Naive thymus-derived CD8-positive, alpha-beta T cell (primary cell): Measurements from ENCODE around the gene ARMC9. TPM values are rescaled to one million over a fixed set of nuclear protein-coding genes. Genes with fewer than 3 reads are reported as not detected.

Experiments used
- ATAC-seq, 2 donors: fragments of 150-1000 bp; cut with Tn5 transposase in 1 of 2; sonication (Bioruptor Pico), chemical (Tn5 transposase) in 1 of 2; 1 replicate in 1 of 2; 2 replicates in 1 of 2; pipeline ENCODE4 v1.10.0; 2021; ENCODE audit warnings: mild to moderate bottlenecking in 2 of 2, moderate library complexity in 2 of 2
- POLR2A ChIA-PET: fragments of 350-600 bp; sonication (Branson Sonifier 250); formaldehyde crosslinking; loops from one replicate; lab custom pipeline; 2021; ENCODE audit warnings: antibody characterized with exemption; lab: Charles Lee
- DNase-seq, 10 donors: peaks; one replicate each; pipeline versions ENCODE4 v3.0.0 to v3.0.0-alpha.2; 2020 to 2022
- H3K27ac Mint-ChIP-seq, 10 donors: one replicate each; pipeline ENCODE4 v1.8.0; 2020 to 2022; ENCODE audit warnings: mild to moderate bottlenecking in 10 of 10, mixed read lengths in 10 of 10, moderate library complexity in 4 of 10, inconsistent platforms in 1 of 10
- H3K27me3 Mint-ChIP-seq, 5 donors: one replicate each; pipeline ENCODE4 v1.8.0; 2021 to 2022; ENCODE audit warnings: mixed read lengths in 5 of 5
- H3K36me3 Mint-ChIP-seq, 3 donors: one replicate each; pipeline ENCODE4 v1.8.0; 2020 to 2022; ENCODE audit warnings: mixed read lengths in 3 of 3, mild to moderate bottlenecking in 2 of 3, inconsistent platforms in 1 of 3
- H3K4me1 Mint-ChIP-seq, 4 donors: one replicate each; pipeline ENCODE4 v1.8.0; 2021 to 2022; ENCODE audit warnings: mixed read lengths in 4 of 4
- H3K4me3 Mint-ChIP-seq, 10 donors: one replicate each; pipeline ENCODE4 v1.8.0; 2020 to 2022; ENCODE audit warnings: mild to moderate bottlenecking in 10 of 10, mixed read lengths in 10 of 10, moderate library complexity in 6 of 10, inconsistent platforms in 1 of 10
- H3K9me3 Mint-ChIP-seq, 9 donors: one replicate each; pipeline ENCODE4 v1.8.0; 2020 to 2022; ENCODE audit warnings: mixed read lengths in 9 of 9, mild to moderate bottlenecking in 3 of 9, inconsistent platforms in 1 of 9, moderate library complexity in 1 of 9
- polyA plus RNA-seq, 3 donors: library from polyadenylated mRNA; unstranded; fragments of 300-500 nt; fragmentation: Illumina TruSeq; gene quantifications; one replicate each; pipeline ENCODE4 v1.2.3, GENCODE V29; 2021
- total RNA-seq, 8 experiments: library from RNA in 2 of 8; stranded (reverse) in 2 of 8; gene quantifications; one replicate each; pipeline ENCODE4 v1.2.3 and lab custom pipeline; 2021 to 2026

Gene ARMC9
- total and polyA plus RNA-seq, 5 experiments from 2014 or later, result 0.78 to 2.6 (median 2.0) TPM

GRCh38 chr2:231336700-231337099 lies 138.3 kb downstream of the ARMC9 start:
- Mint-ChIP-seq H3K27ac (no peak overlapping the region), H3K4me3 (no peak overlapping the region), H3K9me3 (no peaks in the 10 kb centered on the region), H3K27me3 (peaks cover 0 to 4% (median 0%) of the 10 kb centered on the region in 5 donors), H3K4me1 (no peaks in the 10 kb centered on the region), H3K36me3 (peaks cover 0 to 3% (median 0%) of the 10 kb centered on the region in 3 donors)
- ATAC-seq (no peak), DNase-seq (no peak)
- POLR2A ChIA-PET, result no interaction called here

GRCh38 chr2:231337807-231338759 lies 139.7 kb downstream of the ARMC9 start:
- DNase-seq, result no peak
- Mint-ChIP-seq H3K4me1 (no peaks in the 10 kb centered on the region), H3K27me3 (no peaks in the 10 kb centered on the region), H3K36me3 (no peaks in the 10 kb centered on the region), H3K4me3 (no peak overlapping the region), H3K27ac (no peak overlapping the region), H3K9me3 (no peaks in the 10 kb centered on the region)
- POLR2A ChIA-PET, result interaction anchor here (0.7 to 0.8 kb wide), 3 partner anchors 74 to 1026 kb away, joined by 4 to 7 read pairs (median 5); no protein-coding TSS in a partner anchor
- ATAC-seq, result no peak

GRCh38 chr2:231339316-231339715 lies 140.9 kb downstream of the ARMC9 start:
- DNase-seq (no peak), ATAC-seq (no peak)
- no peak overlapping the region for H3K4me3 Mint-ChIP-seq
- no peaks in the 10 kb centered on the region for H3K27me3 Mint-ChIP-seq
- H3K27ac Mint-ChIP-seq, result no peak overlapping the region
- no peaks in the 10 kb centered on the region for H3K4me1 Mint-ChIP-seq
- H3K36me3 Mint-ChIP-seq, result no peaks in the 10 kb centered on the region
- H3K9me3 Mint-ChIP-seq, result no peaks in the 10 kb centered on the region
- POLR2A ChIA-PET, result no interaction called here

GRCh38 chr2:231341100-231341499 lies 142.7 kb downstream of the ARMC9 start:
- no peaks in the 10 kb centered on the region for H3K9me3 Mint-ChIP-seq
- no peak for DNase-seq
- POLR2A ChIA-PET, result no interaction called here
- H3K4me1 Mint-ChIP-seq, result no peaks in the 10 kb centered on the region
- no peaks in the 10 kb centered on the region for H3K27me3 Mint-ChIP-seq
- no peak for ATAC-seq
- no peak overlapping the region for H3K27ac Mint-ChIP-seq
- no peak overlapping the region for H3K4me3 Mint-ChIP-seq
- no peaks in the 10 kb centered on the region for H3K36me3 Mint-ChIP-seq

GRCh38 chr2:231342061-231342711 lies 143.8 kb downstream of the ARMC9 start:
- ATAC-seq (no peak), DNase-seq (no peak)
- Mint-ChIP-seq H3K27me3 (no peaks in the 10 kb centered on the region), H3K27ac (no peak overlapping the region), H3K9me3 (no peaks in the 10 kb centered on the region), H3K4me1 (no peaks in the 10 kb centered on the region), H3K36me3 (no peaks in the 10 kb centered on the region), H3K4me3 (no peak overlapping the region)
- POLR2A ChIA-PET, result no interaction called here

GRCh38 chr2:231343006-231343710 lies 144.7 kb downstream of the ARMC9 start:
- DNase-seq (no peak), ATAC-seq (no peak)
- Mint-ChIP-seq H3K36me3 (no peaks in the 10 kb centered on the region), H3K27ac (no peak overlapping the region), H3K9me3 (no peaks in the 10 kb centered on the region), H3K4me1 (no peaks in the 10 kb centered on the region), H3K27me3 (no peaks in the 10 kb centered on the region), H3K4me3 (no peak overlapping the region)
- POLR2A ChIA-PET, result no interaction called here

GRCh38 chr2:231343988-231344387 lies 145.6 kb downstream of the ARMC9 start:
- Mint-ChIP-seq H3K27ac (no peak overlapping the region), H3K4me1 (no peaks in the 10 kb centered on the region), H3K9me3 (no peaks in the 10 kb centered on the region), H3K4me3 (no peak overlapping the region), H3K36me3 (no peaks in the 10 kb centered on the region), H3K27me3 (no peaks in the 10 kb centered on the region)
- POLR2A ChIA-PET, result no interaction called here
- DNase-seq (no peak), ATAC-seq (no peak)

- Mint-ChIP-seq H3K9me3 (no peaks in the 10 kb centered on the region), H3K4me3 (no peak overlapping the region), H3K36me3 (no peaks in the 10 kb centered on the region), H3K4me1 (no peaks in the 10 kb centered on the region), H3K27ac (no peak overlapping the region), H3K27me3 (no peaks in the 10 kb centered on the region)
- no peak for ATAC-seq
- POLR2A ChIA-PET, result no interaction called here
- no peak for DNase-seq
Measured at GRCh38 chr2:231344851-231345250, 146.4 kb downstream of the ARMC9 start.

GRCh38 chr2:231347081-231347480 lies 148.7 kb downstream of the ARMC9 start:
- H3K4me1 Mint-ChIP-seq, result no peaks in the 10 kb centered on the region
- ATAC-seq (no peak), DNase-seq (no peak)
- POLR2A ChIA-PET, result no interaction called here
- H3K27me3 Mint-ChIP-seq, result no peaks in the 10 kb centered on the region
- no peaks in the 10 kb centered on the region for H3K36me3 Mint-ChIP-seq
- no peak overlapping the region for H3K4me3 Mint-ChIP-seq
- H3K27ac Mint-ChIP-seq, result no peak overlapping the region
- H3K9me3 Mint-ChIP-seq, result no peaks in the 10 kb centered on the region

- Mint-ChIP-seq H3K4me1 (no peaks in the 10 kb centered on the region), H3K9me3 (no peaks in the 10 kb centered on the region), H3K4me3 (no peak overlapping the region), H3K27ac (peak overlapping the region in 1 of 10 donors; percentile 6), H3K27me3 (no peaks in the 10 kb centered on the region), H3K36me3 (no peaks in the 10 kb centered on the region)
- DNase-seq (no peak), ATAC-seq (no peak)
- POLR2A ChIA-PET, result no interaction called here
Measured at GRCh38 chr2:231347638-231348037, 149.2 kb downstream of the ARMC9 start.

- Mint-ChIP-seq H3K4me1 (no peaks in the 10 kb centered on the region), H3K9me3 (no peaks in the 10 kb centered on the region), H3K27ac (no peak overlapping the region), H3K4me3 (no peak overlapping the region), H3K36me3 (no peaks in the 10 kb centered on the region), H3K27me3 (no peaks in the 10 kb centered on the region)
- POLR2A ChIA-PET, result no interaction called here
- DNase-seq, result no peak
- ATAC-seq, result no peak
Measured at GRCh38 chr2:231348173-231348572, 149.7 kb downstream of the ARMC9 start.

- ATAC-seq (no peak), DNase-seq (no peak)
- no peaks in the 10 kb centered on the region for H3K36me3 Mint-ChIP-seq
- no peak overlapping the region for H3K27ac Mint-ChIP-seq
- H3K9me3 Mint-ChIP-seq, result no peaks in the 10 kb centered on the region
- no peaks in the 10 kb centered on the region for H3K4me1 Mint-ChIP-seq
- no peak overlapping the region for H3K4me3 Mint-ChIP-seq
- POLR2A ChIA-PET, result no interaction called here
- no peaks in the 10 kb centered on the region for H3K27me3 Mint-ChIP-seq
Measured at GRCh38 chr2:231348704-231349373, 150.4 kb downstream of the ARMC9 start.
